H1 (cell line): ENCODE results near the gene GPBP1L1. TPM values are rescaled to one million over a fixed set of nuclear protein-coding genes. Genes with fewer than 3 reads are reported as not detected.
A peak's percentile ranks its signal among the peaks of the same experiment; 100 is the strongest.

Experiments
- CTCF ChIA-PET: fragments of 300-600 bp; sonication (Branson Sonifier 250); formaldehyde crosslinking; loops from one replicate; lab custom pipeline; 2021; ENCODE audit not compliant: partially characterized antibody; lab: Charles Lee
- POLR2A ChIA-PET: fragments of 300-600 bp; sonication (Branson Sonifier 250); formaldehyde crosslinking; loops from one replicate; lab custom pipeline; 2021; ENCODE audit warnings: inconsistent platforms; ENCODE audit not compliant: partially characterized antibody; lab: Charles Lee
- DNase-seq, 2 experiments: peaks; one replicate each; pipeline versions ENCODE4 v3.0.0 to v3.0.0-alpha.2; 2010 to 2022; ENCODE audit warnings: low spot score in 2 of 2, low read depth in 1 of 2, mixed read lengths in 1 of 2
- FAIRE-seq: peaks from 2 replicates; lab custom pipeline; 2011; peaks lifted over from hg19 to GRCh38; lab: Jason Lieb, UNC
- H2AFZ ChIP-seq: 2 replicates; pipeline ENCODE4 v1.8.1; 2012; ENCODE audit warnings: low read length, inconsistent platforms
- H2AK5ac ChIP-seq: 2 replicates; pipeline ENCODE4 v1.6.1; 2013; ENCODE audit warnings: low read depth, low read length
- H2BK120ac ChIP-seq: replicated peaks from 2 replicates; pipeline ENCODE3; 2013; ENCODE audit warnings: low read depth, low read length, inconsistent platforms
- H2BK12ac ChIP-seq: 2 replicates; pipeline ENCODE4 v1.6.1; 2013; ENCODE audit warnings: low read depth, low read length
- H2BK15ac ChIP-seq: 2 replicates; pipeline ENCODE4 v1.6.1; 2013; ENCODE audit warnings: low read length
- H2BK20ac ChIP-seq: 2 replicates; pipeline ENCODE4 v1.6.1; 2013; ENCODE audit warnings: low read length
- H2BK5ac ChIP-seq: 2 replicates; pipeline ENCODE4 v1.6.1; 2013; ENCODE audit warnings: low read depth, low read length
- H3K14ac ChIP-seq: 2 replicates; pipeline ENCODE4 v1.6.1; 2013; ENCODE audit warnings: inconsistent platforms; ENCODE audit not compliant: insufficient read length
- H3K18ac ChIP-seq: 2 replicates; pipeline ENCODE4 v1.6.1; 2013; ENCODE audit warnings: low read length; ENCODE audit errors: extremely low read depth
- H3K23ac ChIP-seq: 2 replicates; pipeline ENCODE4 v1.6.1; 2013; ENCODE audit warnings: inconsistent platforms; ENCODE audit not compliant: insufficient read length
- H3K23me2 ChIP-seq: 2 replicates; pipeline ENCODE4 v1.6.1; 2013; ENCODE audit warnings: low read depth, low read length
- H3K27ac ChIP-seq: 2 replicates; pipeline ENCODE4 v1.6.1; 2011; ENCODE audit warnings: low read depth, low read length, inconsistent platforms
- H3K27me3 ChIP-seq, 4 experiments: replicated peaks in 1 of 4; 1 replicate in 1 of 4; 2 replicates in 3 of 4; pipeline versions ENCODE4 v1.6.1 to v1.8.1; 2011 to 2013; ENCODE audit warnings: low read length in 3 of 4, mild to moderate bottlenecking in 3 of 4, inconsistent platforms in 2 of 4, mixed read lengths in 2 of 4, moderate library complexity in 1 of 4; ENCODE audit not compliant: control insufficient read depth in 3 of 4, insufficient read depth in 3 of 4; ENCODE audit errors: extremely low read depth in 1 of 4
- H3K36me3 ChIP-seq, 4 experiments: 2 replicates each; pipeline versions ENCODE4 v1.6.1 to v1.8.1; 2011 to 2013; ENCODE audit warnings: mild to moderate bottlenecking in 4 of 4, low read length in 3 of 4, moderate library complexity in 2 of 4, control low read depth in 1 of 4, inconsistent platforms in 1 of 4; ENCODE audit not compliant: insufficient read depth in 4 of 4, control insufficient read depth in 2 of 4
- H3K4ac ChIP-seq: replicated peaks from 2 replicates; pipeline ENCODE3; 2013; ENCODE audit warnings: low read length, low read depth, mixed read lengths, inconsistent platforms; ENCODE audit not compliant: insufficient read length
- H3K4me1 ChIP-seq, 4 experiments: replicated peaks in 1 of 4; 1 replicate in 1 of 4; 2 replicates in 3 of 4; pipeline versions ENCODE4 v1.6.1 to v1.8.1; 2011 to 2013; ENCODE audit warnings: low read length in 3 of 4, inconsistent platforms in 2 of 4, mixed read lengths in 1 of 4; ENCODE audit not compliant: insufficient read depth in 4 of 4, control insufficient read depth in 3 of 4
- H3K4me2 ChIP-seq, 2 experiments: 2 replicates each; pipeline versions ENCODE4 v1.6.1 to v1.8.1; 2011 to 2013; ENCODE audit warnings: low read depth in 2 of 2, low read length in 2 of 2, control low read depth in 1 of 2, inconsistent platforms in 1 of 2, mild to moderate bottlenecking in 1 of 2; ENCODE audit not compliant: insufficient read depth in 1 of 2
- H3K4me3 ChIP-seq, 4 experiments: fragments of 200-600, 300-600 bp in 1 of 4; sonication (generic), shearing (Covaris generic), sonication (Bioruptor Twin) in 1 of 4; 2 replicates each; pipeline versions ENCODE4 v1.5.1 to v1.8.1; 2011 to 2016; ENCODE audit warnings: low read length in 4 of 4, low read depth in 3 of 4, control low read depth in 2 of 4, inconsistent platforms in 2 of 4, mild to moderate bottlenecking in 2 of 4, mixed read lengths in 1 of 4, moderate library complexity in 1 of 4; ENCODE audit not compliant: insufficient read depth in 2 of 4; ENCODE audit errors: extremely low read depth in 1 of 4
- H3K56ac ChIP-seq: replicated peaks from 2 replicates; pipeline ENCODE3; 2013; ENCODE audit warnings: low read depth, mild to moderate bottlenecking, mixed read lengths, low read length, inconsistent platforms; ENCODE audit not compliant: insufficient read length
- H3K79me1 ChIP-seq: 2 replicates; pipeline ENCODE4 v1.6.1; 2013; ENCODE audit warnings: low read depth, low read length, control low read depth
- H3K79me2 ChIP-seq, 2 experiments: 2 replicates each; pipeline versions ENCODE4 v1.6.1 to v1.8.1; 2012 to 2013; ENCODE audit warnings: low read length in 2 of 2, mild to moderate bottlenecking in 2 of 2, inconsistent platforms in 1 of 2; ENCODE audit not compliant: insufficient read depth in 2 of 2, control insufficient read depth in 1 of 2
- H3K9ac ChIP-seq, 4 experiments: replicated peaks in 1 of 4; 1 replicate in 1 of 4; 2 replicates in 3 of 4; pipeline versions ENCODE4 v1.6.1 to v1.8.1; 2011 to 2013; ENCODE audit warnings: low read depth in 3 of 4, low read length in 3 of 4, control low read depth in 2 of 4, mild to moderate bottlenecking in 2 of 4, moderate library complexity in 2 of 4, inconsistent platforms in 1 of 4; ENCODE audit errors: extremely low read depth in 1 of 4
- H3K9me3 ChIP-seq, 2 experiments: 2 replicates each; pipeline versions ENCODE4 v1.6.1 to v1.8.1; 2012 to 2013; ENCODE audit warnings: mild to moderate bottlenecking in 2 of 2, moderate library complexity in 2 of 2, control low read depth in 1 of 2, inconsistent platforms in 1 of 2, low read depth in 1 of 2, low read length in 1 of 2, mixed read lengths in 1 of 2; ENCODE audit not compliant: insufficient read depth in 2 of 2
- H4K20me1 ChIP-seq, 2 experiments: replicated peaks in 1 of 2; 2 replicates each; pipeline versions ENCODE3 to v1.8.1; 2011 to 2013; ENCODE audit warnings: inconsistent platforms in 2 of 2, low read length in 2 of 2, mild to moderate bottlenecking in 1 of 2; ENCODE audit not compliant: insufficient read depth in 2 of 2, control insufficient read depth in 1 of 2
- H4K5ac ChIP-seq: 2 replicates; pipeline ENCODE4 v1.6.1; 2013; ENCODE audit warnings: low read length, low read depth, mixed read lengths, inconsistent platforms; ENCODE audit not compliant: insufficient read length
- H4K8ac ChIP-seq: 2 replicates; pipeline ENCODE4 v1.8.0; 2013; ENCODE audit warnings: mild to moderate bottlenecking, moderate library complexity, low read length, inconsistent platforms; ENCODE audit not compliant: insufficient read depth; ENCODE audit errors: extremely low read depth
- H4K91ac ChIP-seq: replicated peaks from 2 replicates; pipeline ENCODE3; 2013; ENCODE audit warnings: low read length, mixed read lengths, inconsistent platforms; ENCODE audit not compliant: insufficient read length
- JUN ChIP-seq: IDR thresholded peaks from 2 replicates; pipeline ENCODE4 v1.6.1; 2011; ENCODE audit warnings: low read depth, mild to moderate bottlenecking, improper control_type of control experiment, low read length
- POLR2A ChIP-seq, 2 experiments: IDR thresholded peaks; 1 replicate in 1 of 2; 2 replicates in 1 of 2; pipeline ENCODE4 v1.6.1; 2011; ENCODE audit warnings: low read depth in 2 of 2, low read length in 2 of 2, mild to moderate bottlenecking in 2 of 2; ENCODE audit errors: control extremely low read depth in 1 of 2
- POLR2AphosphoS5 ChIP-seq: IDR thresholded peaks from 2 replicates; pipeline ENCODE4 v1.6.1; 2011; ENCODE audit warnings: low read depth, low read length
- WGBS, 2 experiments: shearing (Covaris generic) in 1 of 2; methylation state at CpG; one replicate each; pipeline versions ENCODE4 v1.1.6 to v1.1.7; 2013 to 2015; ENCODE audit warnings: low lambda C conversion rate in 2 of 2, mixed read lengths in 2 of 2, inconsistent platforms in 1 of 2, low coverage in 1 of 2, missing lambda C conversion rate in 1 of 2; ENCODE audit not compliant: insufficient replicate concordance in 2 of 2, insufficient coverage in 1 of 2, insufficient read length in 1 of 2; ENCODE audit errors: extremely low coverage in 1 of 2, missing lambda C conversion rate in 1 of 2; 5-methylcytosine and 5-hydroxymethylcytosine counted together
- polyA plus RNA-seq, 7 experiments: library from polyadenylated mRNA; depleted of rRNA in 3 of 7; stranded (reverse) in 5 of 7; unstranded in 2 of 7; fragments of >200 nt in 5 of 7; fragments of 200-250 nt in 2 of 7; gene quantifications; 1 replicate in 5 of 7; 2 replicates in 1 of 7; 4 replicates in 1 of 7; pipeline versions ENCODE4 v1.2.1 to v1.2.3, GENCODE V29; 2011 to 2013; ENCODE audit warnings: missing spikeins in 2 of 7, mixed read lengths in 2 of 7
- total RNA-seq: library from RNA; stranded (reverse); fragmentation: NEBNext Ultra II Directional; extraction: Animal tissue kit (Norgen Biotek cat#: 25700); gene quantifications from 2 replicates; pipeline ENCODE4 v1.2.1, GENCODE V29; 2021

The GPBP1L1 gene
- total and polyA plus RNA-seq, 2 of the 8 experiments (the other 6 are each of a cell fraction or from before 2014, with no cell fraction given): 70.1 to 119 TPM

GRCh38 chr1:45607404-45608074 is 78.8 kb downstream of the GPBP1L1 start:
- H2BK120ac ChIP-seq: no peak overlapping the region
- H4K20me1 ChIP-seq: peaks cover 13 to 14% of the 10 kb centered on the region in 2 experiments
- H4K5ac ChIP-seq: no peak overlapping the region
- no peak overlapping the region for H3K23ac ChIP-seq
- no peak overlapping the region for H3K4ac ChIP-seq
- peaks cover 1% of the 10 kb centered on the region for H3K79me1 ChIP-seq
- H4K91ac ChIP-seq: no peak overlapping the region
- 77% methylated on average over 6 of the region's 6 CpGs; no CpG with 5 or more reads in 1 of the 2 experiments for WGBS, 2 experiments
- no peak overlapping the region for H2BK5ac ChIP-seq
- TF ChIP-seq JUN (no peak), POLR2A (IDR thresholded peaks at IDR 0.05; ENCODE audit: control extremely low read depth in 1 of 2, low read depth in 2 of 2, low read length in 2 of 2) (peak in 1 of 2 experiments; percentile 30; a peak in 1 of 3 replicates), POLR2AphosphoS5 (peak; percentile 69; the same call in 1 of the 2 replicates)
- no peak overlapping the region for H3K18ac ChIP-seq
- no peak overlapping the region for H3K14ac ChIP-seq
- no peak for DNase-seq
- H2AK5ac ChIP-seq: no peak overlapping the region
- no peaks in the 10 kb centered on the region for H3K23me2 ChIP-seq
- no peaks in the 10 kb centered on the region for H3K27me3 ChIP-seq
- no peak overlapping the region for H2AFZ ChIP-seq
- H2BK15ac ChIP-seq: no peak overlapping the region
- H3K4me1 ChIP-seq: no peaks in the 10 kb centered on the region
- H3K79me2 ChIP-seq: peaks cover 0 to 84% of the 10 kb centered on the region in 2 experiments
- no peak overlapping the region for H3K27ac ChIP-seq
- H2BK20ac ChIP-seq: no peak overlapping the region
- H3K36me3 ChIP-seq: peaks cover 21 to 87% (median 71%) of the 10 kb centered on the region in 4 experiments; a peak in 7 of 8 replicates
- H3K9me3 ChIP-seq: no peaks in the 10 kb centered on the region
- CTCF ChIA-PET: no interaction called here
- no peak overlapping the region for H3K4me3 ChIP-seq
- no peak for FAIRE-seq
- no peak overlapping the region for H2BK12ac ChIP-seq
- H3K56ac ChIP-seq: no peak overlapping the region
- POLR2A ChIA-PET: interaction anchor here (0.9 to 10.9 kb wide), 5 partner anchors 11 to 23 kb away, joined by 3 to 90 read pairs (median 7); partner anchors contain the start of gene NASP
- H3K4me2 ChIP-seq: no peak overlapping the region
- no peak overlapping the region for H4K8ac ChIP-seq
- H3K9ac ChIP-seq: no peak overlapping the region
